PC-3 (cell line): ENCODE data around the gene SMARCD1. TPM values are rescaled to one million over a fixed set of nuclear protein-coding genes. Genes with fewer than 3 reads are reported as not detected.
A peak's percentile ranks its signal among the peaks of the same experiment; 100 is the strongest.

ENCODE experiments used
- ATAC-seq: fragments of 200-7000 bp; cut with Tn5 transposase; 2 replicates; pipeline ENCODE4 v1.9.1; 2020; ENCODE audit warnings: mild to moderate bottlenecking, moderate library complexity
- BruUV-seq: library from RNA; stranded (reverse); fragments of 400-500 nt; replicated peaks from 2 replicates; lab custom pipeline; 2021; lab: Mats Ljungman, UMichigan
- CTCF ChIA-PET: fragments of 300-600 bp; sonication (Branson Sonifier 250); formaldehyde crosslinking; loops from one replicate; lab custom pipeline; 2022; ENCODE audit warnings: antibody characterized with exemption; lab: Charles Lee
- POLR2A ChIA-PET: fragments of 300-600 bp; sonication (Branson Sonifier 250); formaldehyde crosslinking; loops from one replicate; lab custom pipeline; 2022; ENCODE audit warnings: antibody characterized with exemption; ENCODE audit not compliant: unreplicated experiment; lab: Charles Lee
- DNase-seq: peaks from one replicate; pipeline ENCODE4 v3.0.0-alpha.2; 2015
- H2AFZ ChIP-seq: fragments of 300-600 bp; sonication (generic); 2 replicates; pipeline ENCODE4 v1.6.0; 2016; ENCODE audit warnings: antibody characterized with exemption, low read length
- H3F3A ChIP-seq: fragments of 300-600 bp; sonication (generic); one replicate; pipeline ENCODE4 v1.6.0; 2017; ENCODE audit warnings: antibody characterized with exemption, low read length, control low read depth, mild to moderate bottlenecking; ENCODE audit not compliant: unreplicated experiment
- H3K27ac ChIP-seq: fragments of 300-600 bp; sonication (generic); 2 replicates; pipeline ENCODE4 v1.5.1; 2016; ENCODE audit warnings: mild to moderate bottlenecking, low read length
- H3K27me3 ChIP-seq: fragments of 300-600 bp; sonication (generic); 2 replicates; pipeline ENCODE4 v1.6.1; 2016; ENCODE audit warnings: low read length, mixed read lengths
- H3K36me3 ChIP-seq: fragments of 300-600 bp; sonication (generic); 2 replicates; pipeline ENCODE4 v1.6.1; 2016; ENCODE audit warnings: low read depth, mixed run types, low read length, mixed read lengths
- H3K4me1 ChIP-seq: fragments of 300-600 bp; sonication (generic); 2 replicates; pipeline ENCODE4 v1.5.1; 2016; ENCODE audit warnings: low read length; ENCODE audit not compliant: insufficient read depth
- H3K4me2 ChIP-seq: fragments of 300-600 bp; sonication (generic); 2 replicates; pipeline ENCODE4 v1.6.0; 2016; ENCODE audit warnings: low read length
- H3K4me3 ChIP-seq: fragments of 300-600 bp; sonication (generic); 2 replicates; pipeline ENCODE4 v1.5.1; 2016; ENCODE audit warnings: mild to moderate bottlenecking, low read length, mixed read lengths
- H3K79me2 ChIP-seq: fragments of 300-600 bp; sonication (generic); 2 replicates; pipeline ENCODE4 v1.6.1; 2017; ENCODE audit warnings: low read length, mixed read lengths
- H3K9ac ChIP-seq: fragments of 300-600 bp; sonication (generic); 2 replicates; pipeline ENCODE4 v1.6.0; 2016; ENCODE audit warnings: mild to moderate bottlenecking, low read length
- H3K9me2 ChIP-seq: fragments of 300-600 bp; sonication (generic); replicated peaks from 2 replicates; pipeline ENCODE4 v1.6.1; 2016; ENCODE audit warnings: mixed run types, low read length, mixed read lengths
- H3K9me3 ChIP-seq: fragments of 300-600 bp; sonication (generic); 2 replicates; pipeline ENCODE4 v1.6.1; 2016; ENCODE audit warnings: low read length, mixed read lengths
- H4K20me1 ChIP-seq: fragments of 300-600 bp; sonication (generic); 2 replicates; pipeline ENCODE4 v1.6.1; 2016; ENCODE audit warnings: low read length, mixed read lengths
- EZH2 ChIP-seq: fragments of 300-600 bp; sonication (generic); IDR thresholded peaks from one replicate; pipeline ENCODE4 v1.6.1; 2017; ENCODE audit warnings: antibody characterized with exemption, mild to moderate bottlenecking, low read length; ENCODE audit not compliant: unreplicated experiment
- EZH2phosphoT487 ChIP-seq: fragments of 300-600 bp; sonication (generic); IDR thresholded peaks from 2 replicates; pipeline ENCODE4 v1.6.1; 2018; ENCODE audit warnings: mild to moderate bottlenecking, antibody characterized with exemption, low read length, borderline replicate concordance
- intact Hi-C: fragments of 100-400 bp; cut with micrococcal nuclease; formaldehyde crosslinking; loops from 2 replicates; pipeline ENCODE4 v1.9.0; 2023
- total RNA-seq: library from RNA; depleted of rRNA; stranded (reverse); fragments of >200 nt; gene quantifications from 2 replicates; pipeline ENCODE4 v1.2.3, GENCODE V29; 2014
- TF ChIP-seq, protein P1 (sequence below): fragments of 300-600 bp; sonication (generic); conservative IDR thresholded peaks from 2 replicates; pipeline ENCODE4 v1.5.1; 2017; ENCODE audit warnings: antibody characterized with exemption, low read depth, mild to moderate bottlenecking, low read length

The SMARCD1 gene
- total RNA-seq, 1 experiment from 2014 or later = 105 TPM

DNA sequence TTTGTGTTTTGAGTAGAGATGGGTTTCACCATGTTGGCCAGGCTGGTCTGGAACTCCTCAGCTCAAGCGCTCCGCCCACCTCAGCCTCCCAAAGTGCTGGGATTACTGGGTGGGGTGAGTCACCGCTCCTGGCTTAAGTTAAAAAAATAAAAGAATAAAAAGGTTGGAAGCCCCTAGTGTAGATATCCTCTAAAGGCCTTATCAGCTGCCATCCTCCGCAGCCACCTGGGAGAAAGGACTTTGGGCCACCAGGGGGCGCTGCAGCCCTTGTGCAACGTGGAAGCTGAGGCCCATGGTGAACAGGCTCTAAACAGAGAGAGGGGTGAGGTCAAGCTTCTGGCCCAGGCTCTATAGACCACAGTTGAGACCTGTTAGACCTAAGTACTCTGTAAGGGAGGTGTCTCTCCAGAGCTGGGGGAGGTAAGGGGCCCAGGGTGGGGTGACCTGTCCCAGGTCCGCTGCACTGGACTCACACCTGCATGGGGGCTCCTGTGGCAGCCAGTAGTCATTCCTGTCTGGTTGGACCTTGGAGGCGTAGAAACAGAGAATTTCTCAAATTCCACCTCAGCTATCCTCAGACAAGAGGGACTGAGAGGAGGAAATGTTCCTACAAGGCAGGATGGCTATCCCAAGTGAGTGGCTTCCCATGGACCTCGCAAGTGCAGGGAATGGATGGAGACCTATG is 45.8 kb upstream of the SMARCD1 start:
- H3K9me2 ChIP-seq = no peaks in the 10 kb centered on the region
- no peaks in the 10 kb centered on the region for H3K27me3 ChIP-seq
- no peak overlapping the region for H3K4me3 ChIP-seq
- peak; percentile 96 for ATAC-seq
- H3K9me3 ChIP-seq = no peaks in the 10 kb centered on the region
- H3K9ac ChIP-seq = no peak overlapping the region
- ChIA-PET POLR2A (no interaction called here), CTCF (interaction anchor here (2.7 kb wide), 1 partner anchor 31 kb away, joined by 23 read pairs; no protein-coding TSS in a partner anchor)
- intact Hi-C loops = loop anchor here (2.0 kb wide), 1 partner anchor 32 kb away; no protein-coding TSS in a partner anchor
- peak overlapping the region; percentile 27; the same call in 1 of the 2 replicates for H2AFZ ChIP-seq
- no peaks in the 10 kb centered on the region for H4K20me1 ChIP-seq
- H3K27ac ChIP-seq = no peak overlapping the region
- H3F3A ChIP-seq = no peaks in the 10 kb centered on the region
- DNase-seq = peak; percentile 80
- TF ChIP-seq EZH2phosphoT487 = no peak
- TF ChIP-seq, protein P1, sequence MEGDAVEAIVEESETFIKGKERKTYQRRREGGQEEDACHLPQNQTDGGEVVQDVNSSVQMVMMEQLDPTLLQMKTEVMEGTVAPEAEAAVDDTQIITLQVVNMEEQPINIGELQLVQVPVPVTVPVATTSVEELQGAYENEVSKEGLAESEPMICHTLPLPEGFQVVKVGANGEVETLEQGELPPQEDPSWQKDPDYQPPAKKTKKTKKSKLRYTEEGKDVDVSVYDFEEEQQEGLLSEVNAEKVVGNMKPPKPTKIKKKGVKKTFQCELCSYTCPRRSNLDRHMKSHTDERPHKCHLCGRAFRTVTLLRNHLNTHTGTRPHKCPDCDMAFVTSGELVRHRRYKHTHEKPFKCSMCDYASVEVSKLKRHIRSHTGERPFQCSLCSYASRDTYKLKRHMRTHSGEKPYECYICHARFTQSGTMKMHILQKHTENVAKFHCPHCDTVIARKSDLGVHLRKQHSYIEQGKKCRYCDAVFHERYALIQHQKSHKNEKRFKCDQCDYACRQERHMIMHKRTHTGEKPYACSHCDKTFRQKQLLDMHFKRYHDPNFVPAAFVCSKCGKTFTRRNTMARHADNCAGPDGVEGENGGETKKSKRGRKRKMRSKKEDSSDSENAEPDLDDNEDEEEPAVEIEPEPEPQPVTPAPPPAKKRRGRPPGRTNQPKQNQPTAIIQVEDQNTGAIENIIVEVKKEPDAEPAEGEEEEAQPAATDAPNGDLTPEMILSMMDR = peak; percentile 97
- H3K4me1 ChIP-seq = no peaks in the 10 kb centered on the region
- BruUV-seq = no TSS peak
- no peaks in the 10 kb centered on the region for H3K79me2 ChIP-seq
- H3K4me2 ChIP-seq = no peak overlapping the region
- no peaks in the 10 kb centered on the region for H3K36me3 ChIP-seq

DNA sequence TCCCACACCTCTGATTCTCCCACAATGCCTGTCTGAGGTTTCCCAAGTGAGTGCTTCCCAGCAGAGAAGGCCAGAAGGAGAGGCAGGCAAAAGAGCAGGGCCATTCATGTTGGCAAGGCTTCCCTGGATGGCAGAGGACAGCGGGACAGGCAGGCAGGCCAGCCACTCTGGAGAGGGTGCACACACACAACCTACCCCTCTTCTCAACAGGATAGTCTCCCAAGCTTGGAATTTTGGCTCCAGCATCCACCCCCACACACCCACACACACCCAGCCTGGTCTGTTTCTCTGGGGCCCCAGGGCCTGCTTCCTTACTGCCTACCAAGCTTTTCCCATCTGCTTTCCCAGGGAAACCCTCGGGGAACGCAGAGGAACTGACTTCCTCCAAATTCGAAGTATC is 44.5 kb upstream of the SMARCD1 start:
- H3K9ac ChIP-seq = no peak overlapping the region
- H3K4me2 ChIP-seq = no peak overlapping the region
- no peak overlapping the region for H2AFZ ChIP-seq
- intact Hi-C loops = no loop called here
- no peaks in the 10 kb centered on the region for H3K9me2 ChIP-seq
- no peaks in the 10 kb centered on the region for H3K4me1 ChIP-seq
- no peaks in the 10 kb centered on the region for H3K79me2 ChIP-seq
- H3K4me3 ChIP-seq = no peak overlapping the region
- H3K9me3 ChIP-seq = no peaks in the 10 kb centered on the region
- no peak for DNase-seq
- H3K27ac ChIP-seq = no peak overlapping the region
- ChIA-PET CTCF (interaction anchor here (2.7 kb wide), 1 partner anchor 30 kb away, joined by 23 read pairs; no protein-coding TSS in a partner anchor), POLR2A (no interaction called here)
- H3F3A ChIP-seq = no peaks in the 10 kb centered on the region
- no peaks in the 10 kb centered on the region for H3K27me3 ChIP-seq
- H4K20me1 ChIP-seq = no peaks in the 10 kb centered on the region
- no peak for ATAC-seq
- TF ChIP-seq, protein P1 = no peak
- no peak for TF ChIP-seq EZH2phosphoT487
- TF ChIP-seq EZH2 = no peak
- no TSS peak for BruUV-seq
- H3K36me3 ChIP-seq = no peaks in the 10 kb centered on the region
